SHP77 (cell line): Measurements from ENCODE around the gene MIEF2.

Source experiments
- DNase-seq, 2 experiments: peaks; one replicate each; lab custom pipeline; 2025; lab: John Stamatoyannopoulos, UW

MIEF2 gene

GRCh38 chr17:18235743-18236256, 24.7 kb upstream of the MIEF2 start:
- DNase-seq = no peak

GRCh38 chr17:18236494-18236893, 24.0 kb upstream of the MIEF2 start:
- no peak for DNase-seq

GRCh38 chr17:18237461-18237860, 23.0 kb upstream of the MIEF2 start:
- no peak for DNase-seq

GRCh38 chr17:18238299-18238698, 22.2 kb upstream of the MIEF2 start:
- DNase-seq = no peak

- DNase-seq = no peak
These were observed 20.0 kb upstream of the MIEF2 start for GRCh38 chr17:18240449-18240848.

- DNase-seq = no peak
These were observed 19.1 kb upstream of the MIEF2 start for GRCh38 chr17:18241229-18241871.

- DNase-seq = no peak
These were observed 15.3 kb upstream of the MIEF2 start for GRCh38 chr17:18245038-18245776.

GRCh38 chr17:18246109-18246725, 14.2 kb upstream of the MIEF2 start:
- DNase-seq = no peak

GRCh38 chr17:18246880-18247612, 13.4 kb upstream of the MIEF2 start:
- DNase-seq = peak in 1 of 2 experiments; percentile 44

GRCh38 chr17:18247613-18248001, 12.9 kb upstream of the MIEF2 start:
- no peak for DNase-seq

- peak; percentile 83 to 86 for DNase-seq
These were observed 12.1 kb upstream of the MIEF2 start for GRCh38 chr17:18248300-18248731.

GRCh38 chr17:18248811-18249210, 11.7 kb upstream of the MIEF2 start:
- DNase-seq = no peak

- DNase-seq = no peak
These were observed 10.2 kb upstream of the MIEF2 start for GRCh38 chr17:18250259-18250658.

GRCh38 chr17:18250708-18251107, 9.8 kb upstream of the MIEF2 start:
- DNase-seq = no peak

GRCh38 chr17:18251204-18251603, 9.3 kb upstream of the MIEF2 start:
- no peak for DNase-seq

GRCh38 chr17:18252160-18252559, 8.3 kb upstream of the MIEF2 start:
- DNase-seq = no peak

- DNase-seq = no peak
These were observed 7.1 kb upstream of the MIEF2 start for GRCh38 chr17:18253187-18253884.

- DNase-seq = no peak
These were observed 6.3 kb upstream of the MIEF2 start for GRCh38 chr17:18253947-18254821.

GRCh38 chr17:18254888-18255649, 5.4 kb upstream of the MIEF2 start:
- DNase-seq = no peak

GRCh38 chr17:18256351-18256750, 4.1 kb upstream of the MIEF2 start:
- DNase-seq = no peak
